ENCODE data around the gene RHOH. TPM values are rescaled to one million over a fixed set of nuclear protein-coding genes. Genes with fewer than 3 reads are reported as not detected.
A peak's percentile ranks its signal among the peaks of the same experiment; 100 is the strongest.

Gene RHOH
- total and polyA plus RNA-seq, 2 of the 13 experiments (the other 11 are each of a cell fraction or from before 2014, with no cell fraction given) = 0.57 TPM; not detected in 1

DNA sequence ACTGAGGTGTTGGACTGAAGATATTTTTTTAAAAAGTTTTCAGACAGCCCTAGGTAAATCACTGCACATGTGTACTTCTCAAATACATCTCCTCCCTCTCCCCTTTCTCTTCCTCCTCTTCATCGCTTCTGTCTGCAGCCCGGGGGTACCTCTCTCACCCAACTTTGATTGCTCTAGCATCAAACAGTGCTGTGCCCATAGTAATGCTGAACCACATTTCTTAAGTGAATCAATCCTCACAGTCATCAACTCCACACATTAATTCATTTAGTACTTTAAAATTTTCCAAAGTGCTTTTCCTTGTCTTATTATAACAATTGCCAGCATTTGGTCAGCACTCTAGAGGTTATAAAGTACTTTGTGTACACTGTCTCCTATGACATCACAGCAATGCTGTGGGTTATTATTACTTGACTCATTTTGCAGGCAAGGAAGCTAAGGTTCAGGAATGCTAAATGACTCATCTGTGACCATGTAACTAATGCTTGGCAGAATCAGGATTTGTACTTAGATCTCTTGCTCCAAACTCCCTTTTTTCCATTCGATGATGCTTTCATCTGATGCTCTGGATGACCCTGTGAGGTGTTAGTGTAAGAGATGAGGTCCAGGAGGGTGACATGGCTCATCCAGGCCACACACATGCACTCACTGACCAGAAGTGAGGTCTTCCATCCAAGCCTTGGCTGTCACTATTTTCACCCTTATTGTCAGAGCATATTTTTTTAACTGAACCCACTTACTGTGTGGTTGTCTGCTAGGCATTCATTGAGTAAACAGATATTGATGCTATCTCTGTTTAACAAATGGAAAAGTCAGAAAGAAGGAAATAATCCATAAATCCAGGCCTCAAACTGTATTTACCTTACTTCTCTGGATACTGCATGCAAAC is 58.8 kb downstream of the RHOH start:
- H3K4me2 ChIP-seq (ENCODE audit: low read depth, low read length) = no peak overlapping the region
- FAIRE-seq = no peak
- POLR2A ChIA-PET = no interaction called here
- no peak overlapping the region for H3K9ac ChIP-seq (ENCODE audit: insufficient read depth, low read depth, low read length)
- in situ Hi-C loops (cut with HindIII; ENCODE audit: extremely low pct_ligation_motif_present, low pct_unique_long_range_greater_than_20kb) (no loop called here), intact Hi-C loops (cut with micrococcal nuclease; ENCODE audit: unreplicated experiment) (no loop called here)
- H3K4me3 ChIP-seq (replicated peaks in 1 of 3; ENCODE audit: insufficient read depth in 1 of 3, low read depth in 2 of 3, low read length in 3 of 3) = no peak overlapping the region
- no peaks in the 10 kb centered on the region for H3K79me2 ChIP-seq (ENCODE audit: insufficient read depth, low read length)
- CTCF ChIA-PET (ENCODE audit: low intra/inter-chr PET ratio, low total read pairs) = no interaction called here
- H4K20me1 ChIP-seq (ENCODE audit: insufficient read depth, low read length) = no peaks in the 10 kb centered on the region
- peaks cover 32% of the 10 kb centered on the region for H3K4me1 ChIP-seq (ENCODE audit: insufficient read depth, low read length)
- DNase-seq (ENCODE audit: low spot score) = peak; percentile 71
- no peaks in the 10 kb centered on the region; a peak in 1 of 5 replicates for H3K27me3 ChIP-seq (ENCODE audit: control insufficient read depth in 1 of 2, insufficient read depth in 2 of 2, low read length in 2 of 2)
- H2AFZ ChIP-seq (ENCODE audit: low read length) = no peak overlapping the region
- peak; percentile 71 for ATAC-seq
- no peaks in the 10 kb centered on the region for H3K36me3 ChIP-seq (replicated peaks in 1 of 2; ENCODE audit: control insufficient read depth in 1 of 2, insufficient read depth in 2 of 2, low read length in 2 of 2)
- no peak overlapping the region for H3K27ac ChIP-seq (ENCODE audit: extremely low read length, insufficient read depth, low read length)
- no TSS peak for BruUV-seq (replicated peaks)
- H3K9me3 ChIP-seq (ENCODE audit: low read length) = peaks cover 7% of the 10 kb centered on the region; the same call in 1 of the 2 replicates
- WGBS (ENCODE audit: low lambda C conversion rate) = 31% methylated on average over 3 of the region's 3 CpGs
- TF ChIP-seq RFX5 (IDR thresholded peaks at IDR 0.05; ENCODE audit: low read depth, low read length) = peak; percentile 63; the same call in 1 of the 2 replicates
- TF ChIP-seq NCOA2 (CRISPR knock-in tag; IDR thresholded peaks at IDR 0.05) = no peak
- TF ChIP-seq CHCHD3 (CRISPR knock-in tag; IDR thresholded peaks at IDR 0.05) = no peak
- TF ChIP-seq MEIS2 (CRISPR knock-in tag; IDR thresholded peaks at IDR 0.05) = no peak
- peak; percentile 90 for TF ChIP-seq CREB1 (IDR thresholded peaks at IDR 0.05)
- TF ChIP-seq CREB1 (CRISPR knock-in tag; IDR thresholded peaks at IDR 0.05) = peak; percentile 72; the same call in 1 of the 2 replicates
- TF ChIP-seq ATF7 (IDR thresholded peaks at IDR 0.05) = peak; percentile 12; the same call in 1 of the 2 replicates
- TF ChIP-seq ATF7 (CRISPR knock-in tag; IDR thresholded peaks at IDR 0.05) = no peak
- no peak for TF ChIP-seq MTF2 (CRISPR knock-in tag; IDR thresholded peaks at IDR 0.05; ENCODE audit: borderline replicate concordance)
- TF ChIP-seq PRMT3 (CRISPR knock-in tag; IDR thresholded peaks at IDR 0.05; ENCODE audit: borderline replicate concordance, low read depth) = no peak
- peak; percentile 98 for TF ChIP-seq ZBTB21 (CRISPR knock-in tag; IDR thresholded peaks at IDR 0.05)
- no peak for TF ChIP-seq ZNF501 (CRISPR knock-in tag; IDR thresholded peaks at IDR 0.05)
- TF ChIP-seq, protein P1, sequence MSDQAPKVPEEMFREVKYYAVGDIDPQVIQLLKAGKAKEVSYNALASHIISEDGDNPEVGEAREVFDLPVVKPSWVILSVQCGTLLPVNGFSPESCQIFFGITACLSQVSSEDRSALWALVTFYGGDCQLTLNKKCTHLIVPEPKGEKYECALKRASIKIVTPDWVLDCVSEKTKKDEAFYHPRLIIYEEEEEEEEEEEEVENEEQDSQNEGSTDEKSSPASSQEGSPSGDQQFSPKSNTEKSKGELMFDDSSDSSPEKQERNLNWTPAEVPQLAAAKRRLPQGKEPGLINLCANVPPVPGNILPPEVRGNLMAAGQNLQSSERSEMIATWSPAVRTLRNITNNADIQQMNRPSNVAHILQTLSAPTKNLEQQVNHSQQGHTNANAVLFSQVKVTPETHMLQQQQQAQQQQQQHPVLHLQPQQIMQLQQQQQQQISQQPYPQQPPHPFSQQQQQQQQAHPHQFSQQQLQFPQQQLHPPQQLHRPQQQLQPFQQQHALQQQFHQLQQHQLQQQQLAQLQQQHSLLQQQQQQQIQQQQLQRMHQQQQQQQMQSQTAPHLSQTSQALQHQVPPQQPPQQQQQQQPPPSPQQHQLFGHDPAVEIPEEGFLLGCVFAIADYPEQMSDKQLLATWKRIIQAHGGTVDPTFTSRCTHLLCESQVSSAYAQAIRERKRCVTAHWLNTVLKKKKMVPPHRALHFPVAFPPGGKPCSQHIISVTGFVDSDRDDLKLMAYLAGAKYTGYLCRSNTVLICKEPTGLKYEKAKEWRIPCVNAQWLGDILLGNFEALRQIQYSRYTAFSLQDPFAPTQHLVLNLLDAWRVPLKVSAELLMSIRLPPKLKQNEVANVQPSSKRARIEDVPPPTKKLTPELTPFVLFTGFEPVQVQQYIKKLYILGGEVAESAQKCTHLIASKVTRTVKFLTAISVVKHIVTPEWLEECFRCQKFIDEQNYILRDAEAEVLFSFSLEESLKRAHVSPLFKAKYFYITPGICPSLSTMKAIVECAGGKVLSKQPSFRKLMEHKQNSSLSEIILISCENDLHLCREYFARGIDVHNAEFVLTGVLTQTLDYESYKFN (CRISPR knock-in tag; conservative IDR thresholded peaks at IDR 0.05) = 0 out of 2 replicates have a peak, but pooled peaks have one; percentile 20
- TF ChIP-seq, protein P2, sequence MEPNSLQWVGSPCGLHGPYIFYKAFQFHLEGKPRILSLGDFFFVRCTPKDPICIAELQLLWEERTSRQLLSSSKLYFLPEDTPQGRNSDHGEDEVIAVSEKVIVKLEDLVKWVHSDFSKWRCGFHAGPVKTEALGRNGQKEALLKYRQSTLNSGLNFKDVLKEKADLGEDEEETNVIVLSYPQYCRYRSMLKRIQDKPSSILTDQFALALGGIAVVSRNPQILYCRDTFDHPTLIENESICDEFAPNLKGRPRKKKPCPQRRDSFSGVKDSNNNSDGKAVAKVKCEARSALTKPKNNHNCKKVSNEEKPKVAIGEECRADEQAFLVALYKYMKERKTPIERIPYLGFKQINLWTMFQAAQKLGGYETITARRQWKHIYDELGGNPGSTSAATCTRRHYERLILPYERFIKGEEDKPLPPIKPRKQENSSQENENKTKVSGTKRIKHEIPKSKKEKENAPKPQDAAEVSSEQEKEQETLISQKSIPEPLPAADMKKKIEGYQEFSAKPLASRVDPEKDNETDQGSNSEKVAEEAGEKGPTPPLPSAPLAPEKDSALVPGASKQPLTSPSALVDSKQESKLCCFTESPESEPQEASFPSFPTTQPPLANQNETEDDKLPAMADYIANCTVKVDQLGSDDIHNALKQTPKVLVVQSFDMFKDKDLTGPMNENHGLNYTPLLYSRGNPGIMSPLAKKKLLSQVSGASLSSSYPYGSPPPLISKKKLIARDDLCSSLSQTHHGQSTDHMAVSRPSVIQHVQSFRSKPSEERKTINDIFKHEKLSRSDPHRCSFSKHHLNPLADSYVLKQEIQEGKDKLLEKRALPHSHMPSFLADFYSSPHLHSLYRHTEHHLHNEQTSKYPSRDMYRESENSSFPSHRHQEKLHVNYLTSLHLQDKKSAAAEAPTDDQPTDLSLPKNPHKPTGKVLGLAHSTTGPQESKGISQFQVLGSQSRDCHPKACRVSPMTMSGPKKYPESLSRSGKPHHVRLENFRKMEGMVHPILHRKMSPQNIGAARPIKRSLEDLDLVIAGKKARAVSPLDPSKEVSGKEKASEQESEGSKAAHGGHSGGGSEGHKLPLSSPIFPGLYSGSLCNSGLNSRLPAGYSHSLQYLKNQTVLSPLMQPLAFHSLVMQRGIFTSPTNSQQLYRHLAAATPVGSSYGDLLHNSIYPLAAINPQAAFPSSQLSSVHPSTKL (CRISPR knock-in tag; IDR thresholded peaks at IDR 0.05) = 0 out of 2 replicates have a peak, but pooled peaks have one; percentile 11
- no peak for TF ChIP-seq BRF2 (CRISPR knock-in tag; IDR thresholded peaks at IDR 0.05)
- TF ChIP-seq CREM (IDR thresholded peaks at IDR 0.05) = peak; percentile 56; the same call in 1 of the 2 replicates
- TF ChIP-seq CREM (CRISPR knock-in tag; IDR thresholded peaks at IDR 0.05) = no peak

Measured in HepG2 (cell line).